Fibroblast of gingiva (primary cell): Measurements from ENCODE around the gene ACTN2.

Source experiments
- DNase-seq: peaks from one replicate; pipeline ENCODE4 v3.0.0-alpha.2; 2011; ENCODE audit warnings: low read depth

The ACTN2 gene

DNA sequence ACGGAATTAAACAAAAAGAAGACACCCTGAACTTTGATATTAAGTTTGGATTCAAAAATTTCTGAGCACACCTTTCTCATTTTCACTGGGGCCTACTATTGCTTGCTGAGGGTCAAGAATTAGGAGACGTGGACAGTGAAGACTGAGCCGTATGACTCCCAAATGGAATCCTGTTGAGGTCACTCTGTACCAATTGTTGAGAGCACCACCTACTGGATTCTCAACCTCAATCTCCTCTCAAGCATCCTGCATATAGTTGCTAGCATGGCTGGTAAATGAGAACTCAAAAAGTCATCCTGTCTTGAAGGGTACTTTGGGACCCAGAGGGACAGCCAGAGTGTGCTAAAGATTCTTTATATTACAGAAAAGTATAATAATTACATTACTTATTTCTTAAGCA is 88.6 kb downstream of the ACTN2 start:
- no peak for DNase-seq

DNA sequence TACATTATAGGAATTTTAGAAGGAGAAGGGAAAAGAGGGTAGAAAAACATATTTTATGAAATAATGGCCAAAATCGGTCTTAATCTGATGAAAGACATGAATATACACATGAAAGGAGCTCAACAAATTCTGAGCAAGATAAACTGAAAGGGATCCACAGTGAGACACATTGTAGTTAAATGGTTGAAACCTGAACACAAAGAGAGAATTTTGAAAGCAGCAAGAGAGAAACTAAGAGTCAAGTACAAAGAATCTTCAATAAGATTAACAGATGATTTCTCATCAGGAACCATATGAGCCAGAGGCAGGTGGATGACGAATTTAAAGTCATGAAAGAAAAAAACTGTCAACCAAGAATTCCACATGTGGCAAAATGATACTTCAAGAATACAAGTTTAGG is 93.0 kb downstream of the ACTN2 start:
- no peak for DNase-seq

DNA sequence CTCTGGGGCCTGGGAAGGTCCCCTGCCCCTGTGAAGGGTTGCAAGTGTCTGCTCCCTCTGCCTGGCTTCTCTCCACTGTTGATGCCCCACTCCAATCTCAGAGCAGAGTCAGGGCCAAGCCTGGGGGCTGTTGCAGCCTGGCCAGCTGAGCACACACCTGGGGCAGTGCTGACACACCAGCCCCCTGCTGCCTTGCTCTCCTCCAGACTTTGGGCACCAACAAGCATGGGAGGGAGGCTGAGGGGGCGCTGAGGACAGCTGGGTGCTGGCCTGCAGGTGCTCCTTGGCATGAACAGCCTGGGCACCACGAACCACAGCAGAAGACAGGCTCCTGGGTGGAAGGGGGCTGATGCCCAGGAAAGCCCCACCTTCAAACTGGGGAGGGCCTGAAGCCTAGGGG is 99.2 kb downstream of the ACTN2 start:
- DNase-seq: no peak

DNA sequence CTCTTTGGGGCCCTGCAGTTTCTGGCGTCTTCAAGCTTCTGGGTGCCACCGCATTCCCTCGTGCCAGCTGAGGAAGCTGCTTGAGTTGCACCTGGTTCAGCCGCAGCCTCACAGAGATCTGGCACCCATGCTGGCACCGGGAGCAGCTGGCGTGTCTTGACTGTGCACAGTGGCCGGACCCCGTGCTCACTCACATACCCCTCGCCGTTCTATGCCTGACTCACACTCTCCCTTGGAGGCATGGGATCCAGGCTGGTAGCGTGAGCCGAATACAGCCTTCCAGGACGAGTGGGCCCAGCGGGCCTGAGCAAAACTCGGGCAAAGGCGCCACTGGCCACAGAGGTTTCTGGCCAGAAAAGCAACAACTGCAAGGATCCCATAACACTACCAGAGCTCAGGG is 100.2 kb downstream of the ACTN2 start:
- no peak for DNase-seq

DNA sequence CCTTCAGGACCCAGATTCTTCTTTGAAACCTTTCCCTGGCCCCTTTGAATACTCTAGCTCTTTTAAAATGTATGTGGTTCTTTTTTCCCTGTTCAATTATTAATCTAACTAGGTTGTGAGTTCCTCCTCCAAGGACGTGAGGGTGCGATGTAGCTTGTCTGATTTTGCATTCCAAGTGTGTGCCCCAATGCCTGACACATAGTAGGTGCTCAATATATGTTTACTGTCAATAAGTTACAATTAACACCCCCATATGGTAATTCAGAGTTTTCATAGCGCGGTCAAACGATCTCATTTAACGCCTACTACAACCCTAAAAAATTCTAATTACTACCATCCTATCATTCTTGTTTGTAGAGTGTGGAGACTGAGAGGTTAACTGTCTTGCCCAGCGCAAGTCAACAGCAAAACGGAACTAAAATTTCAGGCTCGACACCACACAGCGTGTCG is 108.3 kb downstream of the ACTN2 start:
- no peak for DNase-seq

DNA sequence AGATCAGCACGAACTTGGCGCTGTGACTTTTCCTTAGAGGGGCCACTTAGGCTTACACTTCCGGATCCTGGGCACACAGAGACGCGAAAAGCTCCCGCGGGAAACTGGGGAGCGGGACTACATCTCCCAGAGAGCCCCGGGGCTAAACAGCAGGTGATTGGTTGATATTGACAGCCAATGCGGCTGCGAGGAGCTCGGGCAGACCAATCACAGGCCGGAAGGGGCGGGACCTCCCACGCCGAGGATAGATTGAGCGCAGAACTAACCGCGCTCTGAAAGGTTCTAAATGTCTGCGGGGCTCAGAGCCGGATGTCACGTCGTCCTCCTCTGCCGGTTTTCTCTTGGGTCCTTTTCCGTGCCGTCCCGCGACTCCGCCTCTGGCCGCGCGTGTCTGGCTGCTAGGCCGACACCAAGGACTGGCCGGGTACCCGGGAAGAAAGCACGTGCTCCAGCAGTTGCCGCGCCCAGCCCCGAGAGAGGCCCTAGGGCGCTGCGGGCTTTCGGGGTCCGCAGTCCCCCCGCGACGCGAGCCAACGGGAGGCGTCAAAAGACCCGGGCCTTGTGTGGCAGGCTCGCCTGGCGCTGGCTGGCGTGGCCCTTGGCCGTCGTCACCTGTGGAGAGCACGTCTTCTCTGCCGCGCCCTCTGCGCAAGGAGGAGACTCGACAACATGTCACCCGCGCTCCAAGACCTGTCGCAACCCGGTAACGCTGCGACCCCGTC is 108.9 kb downstream of the ACTN2 start, which contains the start of gene MTR:
Gene MTR (plus strand): TSS at position 258 of the 722 bp plus-strand sequence. CDS start 412 bp downstream, at position 670.
- peak; percentile 98 for DNase-seq

DNA sequence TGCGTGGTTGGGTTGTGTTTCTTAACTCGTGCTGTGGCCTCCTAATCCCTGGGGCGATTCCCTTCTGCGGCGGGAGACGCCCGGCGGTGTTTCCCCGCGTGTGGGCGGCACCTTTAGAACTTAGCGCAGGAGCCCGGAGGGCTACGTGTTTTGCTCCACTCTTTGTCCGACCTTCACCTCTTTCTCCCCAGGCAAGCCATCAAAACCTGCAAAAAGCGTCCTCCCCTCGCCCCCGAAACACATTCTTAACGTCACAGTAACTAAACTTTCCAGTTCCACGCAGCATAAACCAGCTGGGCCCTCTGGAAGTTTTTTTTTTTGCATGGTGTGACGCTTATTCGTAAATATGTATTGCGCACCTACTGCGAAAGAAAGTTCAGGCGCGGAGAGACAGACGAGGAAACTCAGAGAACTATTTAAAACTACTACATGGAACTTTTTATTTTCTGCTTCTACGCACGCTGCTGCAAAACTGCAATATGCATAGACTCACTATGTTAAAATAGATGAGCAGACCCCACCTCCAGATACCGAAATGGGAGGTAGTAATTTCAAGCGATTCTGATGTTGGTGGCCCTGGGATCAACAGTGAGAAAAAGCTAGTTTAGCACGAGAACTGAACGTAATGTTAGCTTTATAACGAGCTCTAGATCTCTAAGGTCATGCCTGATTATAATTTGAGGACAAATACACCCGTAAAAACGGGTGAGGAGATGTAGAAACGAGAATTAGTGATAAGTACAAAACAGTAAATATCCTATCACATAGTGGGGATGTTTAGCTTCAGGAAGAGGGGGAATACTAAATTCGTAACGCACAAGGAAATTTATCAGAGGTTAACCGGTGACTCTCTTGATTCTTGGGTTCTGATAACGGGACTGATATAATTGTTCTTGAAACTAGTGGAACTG is 109.7 kb downstream of the ACTN2 start:
- peak; percentile 36 for DNase-seq

DNA sequence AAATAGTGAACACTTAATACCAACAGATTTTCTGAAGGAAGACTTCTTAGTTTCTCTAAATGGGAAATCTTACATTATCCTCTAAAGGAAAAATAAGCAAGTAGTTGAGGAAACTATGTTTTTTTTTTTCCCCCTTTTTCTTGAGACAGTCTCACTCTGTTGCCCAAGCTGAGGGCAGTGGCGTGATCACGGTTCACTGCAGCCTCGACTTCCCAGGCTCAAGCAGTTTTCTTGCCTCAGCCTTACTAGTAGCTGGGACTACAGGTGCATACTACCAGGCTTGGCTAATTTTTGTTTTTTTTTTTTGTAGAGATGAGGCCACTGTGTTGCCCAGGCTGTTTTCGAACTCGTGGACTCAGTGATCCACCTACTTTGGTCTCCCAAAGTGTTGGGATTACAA is 112.7 kb downstream of the ACTN2 start:
- DNase-seq: no peak

DNA sequence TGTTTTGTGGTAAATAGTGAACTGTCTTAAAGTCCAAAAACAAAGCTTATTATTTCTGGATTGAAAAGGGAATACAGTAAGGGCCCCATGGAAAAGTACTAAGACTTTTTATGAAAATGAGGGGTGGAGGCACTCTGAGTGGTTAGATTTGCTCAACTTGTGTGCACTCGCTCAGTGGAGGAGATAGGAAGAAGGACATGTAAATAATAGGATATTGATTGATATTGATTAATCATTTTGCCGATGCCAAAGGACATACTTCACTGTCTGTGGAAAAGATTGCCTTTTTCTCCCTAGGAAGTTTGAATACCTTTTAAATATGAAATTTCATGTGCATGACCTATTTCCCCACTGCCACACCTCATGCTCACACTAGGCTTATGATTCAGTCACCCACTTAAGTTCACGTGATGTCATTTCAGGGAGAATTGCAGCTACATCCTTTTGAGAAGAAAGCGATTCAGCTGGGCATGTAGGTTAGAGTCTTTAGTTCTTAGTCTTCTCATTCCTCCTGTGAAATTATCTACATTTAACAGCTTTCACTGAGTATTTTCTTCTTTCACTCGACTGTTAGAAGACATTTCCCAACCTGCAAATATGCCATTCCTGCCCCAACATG is 113.8 kb downstream of the ACTN2 start:
- DNase-seq: no peak

DNA sequence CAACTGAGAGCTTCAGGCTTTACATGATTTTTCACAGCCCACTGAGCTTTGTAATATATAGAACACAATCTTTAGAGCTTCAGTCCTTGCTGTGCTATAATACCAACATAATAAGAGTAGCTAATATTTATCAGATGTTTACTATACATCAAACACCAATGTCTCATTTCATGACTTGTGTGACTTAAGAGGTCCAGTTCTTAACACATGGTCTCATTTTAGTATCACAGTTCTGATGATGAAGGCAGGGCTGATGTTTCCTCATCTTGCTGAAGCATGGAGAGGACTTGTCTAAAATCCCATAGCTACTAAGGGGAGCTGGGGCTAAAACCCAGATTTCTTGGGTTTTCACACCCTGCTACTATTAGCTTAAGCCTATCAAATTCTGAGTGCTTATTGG is 114.3 kb downstream of the ACTN2 start:
- DNase-seq: no peak

DNA sequence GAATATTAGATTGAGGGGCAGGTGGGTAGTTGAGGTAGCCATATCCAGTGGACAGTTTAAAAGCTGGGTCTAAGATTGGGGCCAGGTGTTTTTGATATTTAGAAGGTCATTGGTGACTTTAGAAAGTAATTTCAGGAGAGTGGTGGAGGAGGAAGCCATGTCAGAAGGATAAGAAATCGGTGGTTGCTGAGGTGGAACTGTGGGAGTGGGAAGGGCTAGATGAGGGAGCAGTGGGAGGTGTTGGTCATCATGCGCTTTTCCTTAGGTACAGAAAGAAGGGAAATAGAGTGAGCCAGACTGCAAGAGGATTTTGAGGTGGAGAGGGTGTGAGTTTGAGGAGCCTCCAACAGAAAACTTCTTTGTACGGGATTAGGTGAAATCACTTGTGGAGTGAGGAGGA is 116.0 kb downstream of the ACTN2 start:
- DNase-seq: no peak

DNA sequence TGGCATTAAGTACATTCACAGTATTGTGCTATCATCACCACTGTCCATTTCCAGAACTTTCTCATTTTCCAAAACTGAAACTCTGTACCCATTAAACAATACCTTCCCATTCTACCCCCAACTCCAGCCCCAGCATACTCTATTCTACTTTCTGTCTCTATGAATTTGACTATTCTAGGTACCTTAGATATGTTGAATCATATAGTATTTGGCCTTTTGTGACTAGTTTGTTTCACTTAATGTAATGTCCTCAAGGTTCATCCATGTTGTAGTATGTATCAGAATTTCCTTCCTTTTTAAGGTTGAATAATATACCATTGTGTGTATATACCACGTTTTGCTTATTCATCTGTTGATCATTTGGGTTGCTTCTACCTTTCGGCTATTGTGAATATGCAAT is 120.3 kb downstream of the ACTN2 start:
- DNase-seq: no peak

DNA sequence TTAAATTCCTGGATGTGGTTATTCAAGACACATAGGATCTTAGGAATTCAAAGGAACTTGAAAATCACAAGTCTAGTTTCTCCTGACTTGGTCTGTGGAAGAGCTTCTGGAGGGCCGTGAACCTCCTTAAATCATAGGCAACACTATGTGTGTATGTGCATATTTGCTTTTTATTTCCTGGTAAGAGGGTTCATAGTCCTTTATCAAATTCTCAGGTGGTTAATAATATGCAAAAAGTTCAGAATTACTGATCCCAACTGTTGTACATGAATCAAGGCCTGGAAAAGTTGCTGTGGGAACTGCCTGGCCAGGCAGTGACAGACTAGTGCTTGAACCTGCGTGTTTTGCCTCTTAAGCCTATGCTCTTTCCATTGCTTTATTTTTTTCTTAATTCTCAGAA is 121.7 kb downstream of the ACTN2 start:
- no peak for DNase-seq

DNA sequence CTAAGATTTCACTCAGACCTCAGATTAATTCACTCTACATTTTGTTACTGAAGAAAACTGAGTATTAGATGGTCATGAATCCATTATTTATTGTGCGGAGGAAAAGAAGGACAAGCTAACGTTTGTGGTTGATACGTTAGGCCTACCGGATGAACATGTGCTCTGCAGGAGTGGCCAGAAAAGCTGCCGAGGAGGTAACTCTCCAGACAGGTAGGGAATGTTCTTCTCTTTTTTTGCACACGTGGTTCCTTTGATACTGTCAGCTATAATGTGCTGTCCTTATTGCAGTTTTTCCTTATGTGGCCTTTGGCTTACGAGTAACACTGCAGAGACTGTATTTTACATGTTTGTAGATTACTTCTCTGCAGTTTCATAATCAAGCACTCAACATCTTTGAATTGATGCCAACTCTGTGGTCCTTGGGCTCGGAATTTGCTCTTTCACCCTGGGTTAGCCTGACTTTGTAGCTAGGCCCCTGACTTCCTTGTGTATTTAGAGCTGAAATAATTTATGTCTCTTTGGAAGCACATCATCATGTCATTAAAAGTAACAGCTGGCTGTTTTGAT is 122.3 kb downstream of the ACTN2 start:
- DNase-seq: no peak

DNA sequence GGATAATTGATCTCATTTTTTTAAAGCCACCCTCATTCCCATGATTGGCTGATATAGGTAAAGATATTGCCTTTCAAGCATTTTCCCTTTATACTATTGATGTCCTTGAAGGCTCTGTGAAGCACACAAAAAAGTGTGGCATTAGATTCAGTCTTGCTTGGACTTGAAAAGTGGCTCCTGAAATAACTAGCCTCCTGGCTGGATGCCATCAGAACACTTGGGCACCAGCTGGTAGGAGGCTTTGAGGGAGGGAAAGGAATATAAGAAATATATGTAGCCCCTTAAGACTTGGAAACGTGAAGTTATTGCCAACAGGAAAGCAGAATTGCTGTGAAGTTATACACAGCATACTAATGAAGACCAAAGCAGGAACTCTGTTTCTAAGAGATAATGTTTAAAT is 122.8 kb downstream of the ACTN2 start:
- DNase-seq: no peak

DNA sequence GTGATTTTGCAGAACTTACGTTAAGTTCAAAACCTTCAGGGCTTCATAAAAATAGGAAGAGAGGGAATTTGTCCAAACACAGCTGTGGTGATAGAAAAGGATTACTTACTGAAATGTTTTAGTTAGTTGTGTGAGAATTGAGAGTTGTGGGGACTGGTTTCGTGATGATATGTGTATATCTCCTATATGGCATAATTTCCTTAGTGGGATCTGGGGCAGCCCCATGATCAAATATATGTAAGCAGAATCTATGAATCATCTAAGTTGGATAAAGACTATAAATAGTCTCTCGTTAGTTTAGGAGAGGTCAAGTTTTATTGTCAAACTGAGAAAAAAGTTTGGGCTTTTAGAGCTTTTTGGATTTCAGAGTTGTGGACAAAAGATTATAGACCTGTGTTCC is 123.7 kb downstream of the ACTN2 start:
- no peak for DNase-seq

DNA sequence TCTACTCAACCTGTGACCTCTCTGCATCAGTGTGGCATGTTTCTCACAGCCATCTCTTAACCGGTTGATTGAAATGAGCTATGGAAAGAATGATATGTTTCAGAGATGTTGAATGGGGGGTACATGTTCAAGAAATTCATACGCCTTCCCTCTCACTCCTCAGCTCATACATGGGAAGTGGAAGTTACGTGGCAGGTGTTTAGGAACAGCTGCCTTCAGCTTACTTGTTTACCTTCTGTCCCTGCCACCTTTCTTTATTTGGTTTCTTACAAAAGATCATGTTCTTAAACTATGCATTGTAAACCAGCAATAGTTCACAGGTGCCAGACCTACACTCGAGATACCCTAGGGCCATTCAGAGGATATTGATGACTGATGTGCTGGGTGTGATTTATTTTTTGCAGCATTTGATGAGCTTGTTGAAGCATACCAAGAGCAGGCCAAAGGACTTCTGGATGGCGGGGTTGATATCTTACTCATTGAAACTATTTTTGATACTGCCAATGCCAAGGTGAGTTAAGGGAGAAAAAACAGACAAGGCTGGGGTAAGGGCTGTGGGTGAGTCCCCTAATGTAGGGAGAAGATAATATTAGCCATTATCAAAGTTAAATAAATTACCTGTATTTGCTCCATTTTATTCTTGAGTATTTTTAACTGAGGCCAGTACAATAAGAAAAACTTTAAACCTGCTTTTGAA is 126.2 kb downstream of the ACTN2 start:
- DNase-seq: no peak
